IMR-90 (cell line): Measurements from ENCODE around the gene SLC3A2. TPM values are rescaled to one million over a fixed set of nuclear protein-coding genes. Genes with fewer than 3 reads are reported as not detected.

Experiments used
- ATAC-seq: fragments of 200-7000 bp; cut with Tn5 transposase; 2 replicates; pipeline ENCODE4 v1.9.1; 2020; ENCODE audit warnings: low read depth, mild to moderate bottlenecking, moderate library complexity
- Bru-seq: library from RNA; stranded (reverse); fragments of 400-500 nt; gene quantifications from one replicate; lab custom pipeline; 2021; lab: Mats Ljungman, UMichigan
- BruChase-seq, 2 experiments: library from RNA; stranded (reverse); fragments of 400-500 nt; gene quantifications; one replicate each; lab custom pipeline; 2021; lab: Mats Ljungman, UMichigan
- BruUV-seq: library from RNA; stranded (reverse); fragments of 400-500 nt; replicated peaks from 2 replicates; lab custom pipeline; 2021; lab: Mats Ljungman, UMichigan
- CTCF ChIA-PET: fragments of 300-600 bp; formaldehyde crosslinking; extraction: SDS; loops from one replicate; lab custom pipeline; 2021; ENCODE audit warnings: antibody characterized with exemption; lab: Yijun Ruan, JAX
- POLR2A ChIA-PET: fragments of 300-600 bp; sonication (Branson Sonifier 250); formaldehyde crosslinking; loops from one replicate; lab custom pipeline; 2022; ENCODE audit warnings: antibody characterized with exemption; ENCODE audit not compliant: unreplicated experiment; lab: Charles Lee
- DNase-seq: peaks from one replicate; pipeline ENCODE4 v3.0.0; 2013
- H2AFZ ChIP-seq: replicated peaks from 2 replicates; pipeline ENCODE3; 2013; ENCODE audit warnings: low read length, mild to moderate bottlenecking; ENCODE audit not compliant: poor library complexity
- H2AK5ac ChIP-seq: 2 replicates; pipeline ENCODE4 v1.6.1; 2013; ENCODE audit warnings: low read depth, low read length, inconsistent platforms
- H2AK9ac ChIP-seq: replicated peaks from 2 replicates; pipeline ENCODE3; 2013; ENCODE audit warnings: mild to moderate bottlenecking, low read depth, low read length, moderate library complexity; ENCODE audit not compliant: poor library complexity
- H2BK120ac ChIP-seq: 2 replicates; pipeline ENCODE4 v1.6.1; 2013; ENCODE audit warnings: low read depth, low read length, inconsistent platforms
- H2BK15ac ChIP-seq: 3 replicates; pipeline ENCODE4 v1.6.1; 2013; ENCODE audit warnings: low read depth, low read length, inconsistent platforms
- H2BK20ac ChIP-seq: 2 replicates; pipeline ENCODE4 v1.6.1; 2013; ENCODE audit warnings: low read depth, mild to moderate bottlenecking, inconsistent platforms, low read length, moderate library complexity
- H2BK5ac ChIP-seq: 2 replicates; pipeline ENCODE4 v1.6.1; 2013; ENCODE audit warnings: mild to moderate bottlenecking, low read depth, low read length, inconsistent platforms; ENCODE audit not compliant: poor library complexity, severe bottlenecking
- H3K14ac ChIP-seq: replicated peaks from 2 replicates; pipeline ENCODE4 v1.6.1; 2013; ENCODE audit warnings: low read depth, low read length, inconsistent platforms
- H3K18ac ChIP-seq: 2 replicates; pipeline ENCODE4 v1.6.1; 2013; ENCODE audit warnings: low read depth, low read length, control low read depth
- H3K23ac ChIP-seq: 2 replicates; pipeline ENCODE4 v1.6.1; 2013; ENCODE audit warnings: low read depth, low read length, inconsistent platforms
- H3K27ac ChIP-seq: 2 replicates; pipeline ENCODE4 v1.5.1; 2013; ENCODE audit warnings: mild to moderate bottlenecking, control low read depth, low read length; ENCODE audit not compliant: insufficient read depth
- H3K27me3 ChIP-seq: 2 replicates; pipeline ENCODE4 v1.6.1; 2013; ENCODE audit warnings: low read length; ENCODE audit not compliant: control insufficient read depth, insufficient read depth
- H3K36me3 ChIP-seq: 2 replicates; pipeline ENCODE4 v1.6.1; 2013; ENCODE audit warnings: low read length, mixed read lengths; ENCODE audit not compliant: control insufficient read depth, insufficient read depth
- H3K4ac ChIP-seq: 2 replicates; pipeline ENCODE4 v1.6.1; 2013; ENCODE audit warnings: low read depth, low read length, inconsistent platforms
- H3K4me1 ChIP-seq: 2 replicates; pipeline ENCODE4 v1.6.1; 2013; ENCODE audit warnings: low read length, mixed read lengths; ENCODE audit not compliant: control insufficient read depth, insufficient read depth
- H3K4me2 ChIP-seq: 2 replicates; pipeline ENCODE4 v1.6.1; 2013; ENCODE audit warnings: low read depth, mild to moderate bottlenecking, control low read depth, low read length, moderate library complexity
- H3K4me3 ChIP-seq: 2 replicates; pipeline ENCODE4 v1.5.1; 2013; ENCODE audit warnings: low read depth, mild to moderate bottlenecking, control low read depth, low read length, moderate library complexity; ENCODE audit not compliant: insufficient read depth
- H3K56ac ChIP-seq: 2 replicates; pipeline ENCODE4 v1.6.1; 2013; ENCODE audit warnings: low read length, inconsistent platforms; ENCODE audit not compliant: insufficient read depth; ENCODE audit errors: extremely low read depth
- H3K79me1 ChIP-seq, 2 experiments: 2 replicates each; pipeline ENCODE4 v1.6.1; 2013; ENCODE audit warnings: low read length in 2 of 2, inconsistent platforms in 1 of 2, low read depth in 1 of 2
- H3K9ac ChIP-seq: 2 replicates; pipeline ENCODE4 v1.6.1; 2013; ENCODE audit warnings: low read depth, low read length, control low read depth
- H3K9me1 ChIP-seq: 2 replicates; pipeline ENCODE4 v1.6.1; 2013; ENCODE audit warnings: low read length, inconsistent platforms; ENCODE audit not compliant: insufficient read depth
- H3K9me3 ChIP-seq: 2 replicates; pipeline ENCODE4 v1.6.1; 2013; ENCODE audit warnings: low read length; ENCODE audit not compliant: control insufficient read depth, insufficient read depth
- H4K20me1 ChIP-seq: 2 replicates; pipeline ENCODE4 v1.6.1; 2013; ENCODE audit warnings: low read length, inconsistent platforms; ENCODE audit not compliant: insufficient read depth
- H4K5ac ChIP-seq: 2 replicates; pipeline ENCODE4 v1.6.1; 2013; ENCODE audit warnings: mild to moderate bottlenecking, low read depth, low read length, control low read depth
- H4K8ac ChIP-seq, 2 experiments: 2 replicates each; pipeline ENCODE4 v1.6.1; 2013; ENCODE audit warnings: low read depth in 2 of 2, low read length in 2 of 2, control low read depth in 1 of 2, inconsistent platforms in 1 of 2
- H4K91ac ChIP-seq: 2 replicates; pipeline ENCODE4 v1.6.1; 2013; ENCODE audit warnings: low read depth, low read length, inconsistent platforms; ENCODE audit not compliant: insufficient read depth
- CEBPB ChIP-seq: IDR thresholded peaks from 2 replicates; pipeline ENCODE4 v1.6.1; 2012; ENCODE audit warnings: low read depth, low read length, improper control_type of control experiment
- CTCF ChIP-seq: conservative IDR thresholded peaks from 2 replicates; pipeline ENCODE4 v1.5.1; 2012; ENCODE audit warnings: mild to moderate bottlenecking, low read depth, low read length, improper control_type of control experiment
- MAFK ChIP-seq: IDR thresholded peaks from 2 replicates; pipeline ENCODE4 v1.6.1; 2012; ENCODE audit warnings: low read depth, low read length, improper control_type of control experiment
- MAZ ChIP-seq: IDR thresholded peaks from 2 replicates; pipeline ENCODE4 v1.6.1; 2012; ENCODE audit warnings: low read depth, mild to moderate bottlenecking, low read length, improper control_type of control experiment, moderate library complexity, borderline replicate concordance
- MXI1 ChIP-seq: IDR thresholded peaks from 2 replicates; pipeline ENCODE4 v1.6.1; 2012; ENCODE audit warnings: low read depth, mild to moderate bottlenecking, low read length, moderate library complexity, borderline replicate concordance
- POLR2A ChIP-seq: IDR thresholded peaks from 2 replicates; pipeline ENCODE4 v1.6.1; 2012; ENCODE audit warnings: mild to moderate bottlenecking, low read depth, low read length
- RAD21 ChIP-seq: IDR thresholded peaks from 2 replicates; pipeline ENCODE4 v1.6.1; 2012; ENCODE audit warnings: low read length, improper control_type of control experiment
- SMC3 ChIP-seq: fragments of 150-350 bp; IDR thresholded peaks from 2 replicates; pipeline ENCODE4 v1.6.1; 2016; ENCODE audit warnings: low read depth, mild to moderate bottlenecking, antibody characterized with exemption, low read length, moderate library complexity
- WGBS, 2 experiments: methylation state at CpG; one replicate each; pipeline versions ENCODE4 v1.1.5 to v1.1.7; 2013; ENCODE audit warnings: missing lambda C conversion rate in 2 of 2; ENCODE audit not compliant: insufficient read length in 1 of 2; ENCODE audit errors: extremely low coverage in 2 of 2; 5-methylcytosine and 5-hydroxymethylcytosine counted together
- dilution Hi-C: fragments of 300-500 bp; cut with HindIII; formaldehyde crosslinking; loops from one replicate; pipeline ENCODE4 v1.14.3; 2018; ENCODE audit warnings: low sequenced_read_pairs; ENCODE audit not compliant: unreplicated experiment
- in situ Hi-C: fragments of 300-500 bp; cut with MboI; formaldehyde crosslinking; loops from 3 replicates; pipeline ENCODE4 v1.14.3; 2019; ENCODE audit warnings: low sequenced_read_pairs, inconsistent platforms, mixed read lengths
- intact Hi-C: fragments of 100-400 bp; cut with micrococcal nuclease; formaldehyde crosslinking; loops from 2 replicates; pipeline ENCODE4 v1.10.0; 2022
- long read RNA-seq: library from polyadenylated mRNA; unstranded; transcript quantifications from one replicate; pipeline ENCODE4 v2.0.0, GENCODE V29; 2021; ENCODE audit not compliant: unreplicated experiment
- polyA plus RNA-seq, 3 experiments: library from polyadenylated mRNA; depleted of rRNA; stranded (reverse); fragments of >200 nt; gene quantifications; 2 replicates each; pipeline ENCODE4 v1.2.3, GENCODE V29; 2012; ENCODE audit warnings: low replicate concordance in 1 of 3
- total RNA-seq: library from RNA; depleted of rRNA; stranded (reverse); fragments of >200 nt; gene quantifications from 2 replicates; pipeline ENCODE4 v1.2.3, GENCODE V29; 2012; rRNA removed

SLC3A2 gene
- total RNA-seq (114 and 140 TPM in 2 replicates), polyA plus RNA-seq (2012; rRNA removed) (239 TPM in 2 replicates), Bru-seq, nascent RNA (percentile 80 among the genes with signal in this experiment), BruChase-seq, experiment 1, labeled RNA remaining after a 6-hour chase (percentile 78 among the genes with signal in this experiment), BruChase-seq, experiment 2, labeled RNA remaining after a 2-hour chase (percentile 77 among the genes with signal in this experiment)
- 251 and 299 TPM in 2 replicates for polyA plus RNA-seq (2012; cell fraction: cytosol; rRNA removed)
- 340 and 413 TPM in 2 replicates for polyA plus RNA-seq (2012; cell fraction: nucleus; rRNA removed; ENCODE audit: low replicate concordance)
- long read RNA-seq, transcript SLC3A2-206 (11 exons, 2,084 nt), result minor isoform, 18 of 459 reads
- long read RNA-seq, transcript SLC3A2-208 (8 exons, 1,486 nt), result minor isoform, 16 of 459 reads
- long read RNA-seq, transcript SLC3A2-201 (9 exons, 1,904 nt), result major isoform, 389 of 459 reads
- long read RNA-seq, partial matches to known transcripts, result 8 of 459 reads
- long read RNA-seq, other reads (novel, unspliced or antisense), result 22 of 459 reads

DNA sequence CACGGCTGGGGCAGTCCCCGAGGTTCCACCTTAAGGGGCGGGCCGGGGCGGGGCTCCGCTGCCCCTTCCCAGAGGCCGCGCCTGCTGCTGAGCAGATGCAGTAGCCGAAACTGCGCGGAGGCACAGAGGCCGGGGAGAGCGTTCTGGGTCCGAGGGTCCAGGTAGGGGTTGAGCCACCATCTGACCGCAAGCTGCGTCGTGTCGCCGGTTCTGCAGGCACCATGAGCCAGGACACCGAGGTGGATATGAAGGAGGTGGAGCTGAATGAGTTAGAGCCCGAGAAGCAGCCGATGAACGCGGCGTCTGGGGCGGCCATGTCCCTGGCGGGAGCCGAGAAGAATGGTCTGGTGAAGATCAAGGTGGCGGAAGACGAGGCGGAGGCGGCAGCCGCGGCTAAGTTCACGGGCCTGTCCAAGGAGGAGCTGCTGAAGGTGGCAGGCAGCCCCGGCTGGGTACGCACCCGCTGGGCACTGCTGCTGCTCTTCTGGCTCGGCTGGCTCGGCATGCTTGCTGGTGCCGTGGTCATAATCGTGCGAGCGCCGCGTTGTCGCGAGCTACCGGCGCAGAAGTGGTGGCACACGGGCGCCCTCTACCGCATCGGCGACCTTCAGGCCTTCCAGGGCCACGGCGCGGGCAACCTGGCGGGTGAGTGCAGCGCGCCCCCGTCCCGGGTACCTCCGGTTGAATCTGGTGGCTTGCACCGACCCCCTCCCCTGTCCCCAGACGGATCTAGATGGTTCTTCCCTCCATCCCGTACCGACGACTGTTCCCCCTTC, at the start of gene SLC3A2:
Gene SLC3A2, plus strand, starts transcription at position 94 of the 776 bp plus-strand sequence. Its CDS starts 128 bp downstream, at position 222.
- CTCF ChIA-PET, result interaction anchor here (0.6 to 1.9 kb wide), 6 partner anchors 18 to 282 kb away, joined by 3 to 7 read pairs (median 5); no protein-coding TSS in a partner anchor
- Histone ChIP-seq H4K8ac (peak within 1 kb of the TSS; percentile 96 to 100), H3K56ac (peak within 1 kb of the TSS; percentile 100), H2AFZ (peak within 1 kb of the TSS; percentile 87), H3K9me3 (no peaks in the 10 kb centered on the region), H3K79me1 (peaks cover 21 to 60% of the 10 kb centered on the region in 2 experiments), H3K4me2 (peak within 1 kb of the TSS; percentile 98), H3K23ac (peak within 1 kb of the TSS; percentile 100), H2AK5ac (peak within 1 kb of the TSS; percentile 100), H2BK120ac (peak within 1 kb of the TSS; percentile 96), H3K4ac (peak within 1 kb of the TSS; percentile 100), H3K9ac (peak within 1 kb of the TSS; percentile 100), H3K27ac (peak within 1 kb of the TSS; percentile 98), H2AK9ac (peak within 1 kb of the TSS; percentile 99), H2BK5ac (peak within 1 kb of the TSS; percentile 96), H4K20me1 (peaks cover 41% of the 10 kb centered on the region), H3K4me1 (peaks cover 23% of the 10 kb centered on the region), H4K5ac (peak within 1 kb of the TSS; percentile 100), H3K9me1 (peaks cover 9% of the 10 kb centered on the region; the same call in 1 of the 2 replicates), H3K18ac (peak within 1 kb of the TSS; percentile 100), H3K14ac (peak within 1 kb of the TSS; percentile 100), H3K27me3 (no peaks in the 10 kb centered on the region), H3K36me3 (peaks cover 38% of the 10 kb centered on the region), H2BK20ac (peak within 1 kb of the TSS; percentile 89), H2BK15ac (peak within 1 kb of the TSS; percentile 97), H3K4me3 (peak within 1 kb of the TSS; percentile 92), H4K91ac (peak within 1 kb of the TSS; percentile 100)
- peak; percentile 82 for DNase-seq
- dilution Hi-C loops (no loop called here), intact Hi-C loops (loop anchor here (1.0 to 5.0 kb wide), 2 partner anchors 40 to 94 kb away; partner anchors contain the start of gene TMEM179B), in situ Hi-C loops (loop anchor here (25.0 kb wide), 1 partner anchor 781 kb away; the partner anchor contains the start of gene ATL3)
- WGBS, 2 experiments, result 0% methylated on average over 40 of the region's 69 CpGs; no CpG with 5 or more reads in 1 of the 2 experiments
- POLR2A ChIA-PET, result interaction anchor here (1.0 to 1.4 kb wide), 2 partner anchors 9 to 40 kb away, joined by 6 to 8 read pairs; no protein-coding TSS in a partner anchor
- TF ChIP-seq RAD21, result peak; percentile 61
- peak; percentile 97 for TF ChIP-seq POLR2A
- no peak for TF ChIP-seq CEBPB
- peak; percentile 27; the same call in 1 of the 2 replicates for TF ChIP-seq SMC3
- TF ChIP-seq CTCF, result peak; percentile 71
- no peak for TF ChIP-seq MAFK
- peak; percentile 24; the same call in 1 of the 2 replicates for TF ChIP-seq MAZ
- peak; percentile 92 for TF ChIP-seq MXI1
- BruUV-seq, result TSS peak; percentile 85
- peak; percentile 85 for ATAC-seq
